Stimulated activated CD4-positive, alpha-beta T cell treated with anti-CD3 and anti-CD28 coated beads, Interleukin-1b, Interleukin-23, amount 100 ng/mL, for 48 hours (primary cell): Measurements from ENCODE around the gene ZBTB47.

ENCODE experiments used
- DNase-seq: peaks from one replicate; pipeline ENCODE4 v3.0.0-alpha.2; 2020

The ZBTB47 gene

GRCh38 chr3:42666577-42666998 is 13.1 kb downstream of the ZBTB47 start:
- DNase-seq, result no peak

- DNase-seq, result no peak
Measured at GRCh38 chr3:42667096-42667522, 13.6 kb downstream of the ZBTB47 start.

GRCh38 chr3:42667523-42668412 is 14.3 kb downstream of the ZBTB47 start:
- DNase-seq, result no peak

GRCh38 chr3:42668413-42668760 is 14.9 kb downstream of the ZBTB47 start:
- DNase-seq, result no peak

GRCh38 chr3:42668793-42669217 is 15.3 kb downstream of the ZBTB47 start:
- no peak for DNase-seq

GRCh38 chr3:42670051-42670576 is 16.6 kb downstream of the ZBTB47 start:
- no peak for DNase-seq

GRCh38 chr3:42670670-42671069 is 17.2 kb downstream of the ZBTB47 start:
- no peak for DNase-seq

GRCh38 chr3:42672515-42672914 is 19.0 kb downstream of the ZBTB47 start:
- DNase-seq, result no peak

GRCh38 chr3:42673082-42673481 is 19.6 kb downstream of the ZBTB47 start:
- no peak for DNase-seq

- DNase-seq, result no peak
Measured at GRCh38 chr3:42674146-42674545, 20.6 kb downstream of the ZBTB47 start.

GRCh38 chr3:42675909-42676308 is 22.4 kb downstream of the ZBTB47 start:
- DNase-seq, result no peak

GRCh38 chr3:42678447-42678846 is 24.9 kb downstream of the ZBTB47 start:
- no peak for DNase-seq

GRCh38 chr3:42680271-42680670 is 26.8 kb downstream of the ZBTB47 start:
- DNase-seq, result no peak

- no peak for DNase-seq
Measured at GRCh38 chr3:42680806-42681205, 27.3 kb downstream of the ZBTB47 start.

GRCh38 chr3:42681361-42682038 is 28.0 kb downstream of the ZBTB47 start:
- no peak for DNase-seq

- no peak for DNase-seq
Measured at GRCh38 chr3:42682301-42683070, 29.0 kb downstream of the ZBTB47 start.

GRCh38 chr3:42683875-42684598 is 30.5 kb downstream of the ZBTB47 start:
- DNase-seq, result peak; percentile 70

- DNase-seq, result no peak
Measured at GRCh38 chr3:42684632-42685362, 31.3 kb downstream of the ZBTB47 start.

- no peak for DNase-seq
Measured at GRCh38 chr3:42685363-42685881, 31.9 kb downstream of the ZBTB47 start, which contains the start of gene KLHL40. TSS of gene KLHL40 (plus strand) at chr3:42685537. CDS start at chr3:42685619, 82 bp downstream.

GRCh38 chr3:42685891-42686820 is 32.7 kb downstream of the ZBTB47 start:
- DNase-seq, result no peak
